H1 (cell line): ENCODE measurements around the gene ANKRD53. TPM values are rescaled to one million over a fixed set of nuclear protein-coding genes. Genes with fewer than 3 reads are reported as not detected.

ENCODE experiments used
- CTCF ChIA-PET: fragments of 300-600 bp; sonication (Branson Sonifier 250); formaldehyde crosslinking; loops from one replicate; lab custom pipeline; 2021; ENCODE audit not compliant: partially characterized antibody; lab: Charles Lee
- POLR2A ChIA-PET: fragments of 300-600 bp; sonication (Branson Sonifier 250); formaldehyde crosslinking; loops from one replicate; lab custom pipeline; 2021; ENCODE audit warnings: inconsistent platforms; ENCODE audit not compliant: partially characterized antibody; lab: Charles Lee
- DNase-seq, 2 experiments: peaks; one replicate each; pipeline versions ENCODE4 v3.0.0 to v3.0.0-alpha.2; 2010 to 2022; ENCODE audit warnings: low spot score in 2 of 2, low read depth in 1 of 2, mixed read lengths in 1 of 2
- FAIRE-seq: peaks from 2 replicates; lab custom pipeline; 2011; peaks lifted over from hg19 to GRCh38; lab: Jason Lieb, UNC
- H2AFZ ChIP-seq: 2 replicates; pipeline ENCODE4 v1.8.1; 2012; ENCODE audit warnings: low read length, inconsistent platforms
- H2AK5ac ChIP-seq: 2 replicates; pipeline ENCODE4 v1.6.1; 2013; ENCODE audit warnings: low read depth, low read length
- H2BK120ac ChIP-seq: replicated peaks from 2 replicates; pipeline ENCODE3; 2013; ENCODE audit warnings: low read depth, low read length, inconsistent platforms
- H2BK12ac ChIP-seq: 2 replicates; pipeline ENCODE4 v1.6.1; 2013; ENCODE audit warnings: low read depth, low read length
- H2BK15ac ChIP-seq: 2 replicates; pipeline ENCODE4 v1.6.1; 2013; ENCODE audit warnings: low read length
- H2BK20ac ChIP-seq: 2 replicates; pipeline ENCODE4 v1.6.1; 2013; ENCODE audit warnings: low read length
- H2BK5ac ChIP-seq: 2 replicates; pipeline ENCODE4 v1.6.1; 2013; ENCODE audit warnings: low read depth, low read length
- H3K14ac ChIP-seq: 2 replicates; pipeline ENCODE4 v1.6.1; 2013; ENCODE audit warnings: inconsistent platforms; ENCODE audit not compliant: insufficient read length
- H3K18ac ChIP-seq: 2 replicates; pipeline ENCODE4 v1.6.1; 2013; ENCODE audit warnings: low read length; ENCODE audit errors: extremely low read depth
- H3K23ac ChIP-seq: 2 replicates; pipeline ENCODE4 v1.6.1; 2013; ENCODE audit warnings: inconsistent platforms; ENCODE audit not compliant: insufficient read length
- H3K23me2 ChIP-seq: 2 replicates; pipeline ENCODE4 v1.6.1; 2013; ENCODE audit warnings: low read depth, low read length
- H3K27ac ChIP-seq: 2 replicates; pipeline ENCODE4 v1.6.1; 2011; ENCODE audit warnings: low read depth, low read length, inconsistent platforms
- H3K27me3 ChIP-seq, 4 experiments: replicated peaks in 1 of 4; 1 replicate in 1 of 4; 2 replicates in 3 of 4; pipeline versions ENCODE4 v1.6.1 to v1.8.1; 2011 to 2013; ENCODE audit warnings: low read length in 3 of 4, mild to moderate bottlenecking in 3 of 4, inconsistent platforms in 2 of 4, mixed read lengths in 2 of 4, moderate library complexity in 1 of 4; ENCODE audit not compliant: control insufficient read depth in 3 of 4, insufficient read depth in 3 of 4; ENCODE audit errors: extremely low read depth in 1 of 4
- H3K36me3 ChIP-seq, 4 experiments: 2 replicates each; pipeline versions ENCODE4 v1.6.1 to v1.8.1; 2011 to 2013; ENCODE audit warnings: mild to moderate bottlenecking in 4 of 4, low read length in 3 of 4, moderate library complexity in 2 of 4, control low read depth in 1 of 4, inconsistent platforms in 1 of 4; ENCODE audit not compliant: insufficient read depth in 4 of 4, control insufficient read depth in 2 of 4
- H3K4ac ChIP-seq: replicated peaks from 2 replicates; pipeline ENCODE3; 2013; ENCODE audit warnings: low read length, low read depth, mixed read lengths, inconsistent platforms; ENCODE audit not compliant: insufficient read length
- H3K4me1 ChIP-seq, 4 experiments: replicated peaks in 1 of 4; 1 replicate in 1 of 4; 2 replicates in 3 of 4; pipeline versions ENCODE4 v1.6.1 to v1.8.1; 2011 to 2013; ENCODE audit warnings: low read length in 3 of 4, inconsistent platforms in 2 of 4, mixed read lengths in 1 of 4; ENCODE audit not compliant: insufficient read depth in 4 of 4, control insufficient read depth in 3 of 4
- H3K4me2 ChIP-seq, 2 experiments: 2 replicates each; pipeline versions ENCODE4 v1.6.1 to v1.8.1; 2011 to 2013; ENCODE audit warnings: low read depth in 2 of 2, low read length in 2 of 2, control low read depth in 1 of 2, inconsistent platforms in 1 of 2, mild to moderate bottlenecking in 1 of 2; ENCODE audit not compliant: insufficient read depth in 1 of 2
- H3K4me3 ChIP-seq, 4 experiments: fragments of 200-600, 300-600 bp in 1 of 4; sonication (generic), shearing (Covaris generic), sonication (Bioruptor Twin) in 1 of 4; 2 replicates each; pipeline versions ENCODE4 v1.5.1 to v1.8.1; 2011 to 2016; ENCODE audit warnings: low read length in 4 of 4, low read depth in 3 of 4, control low read depth in 2 of 4, inconsistent platforms in 2 of 4, mild to moderate bottlenecking in 2 of 4, mixed read lengths in 1 of 4, moderate library complexity in 1 of 4; ENCODE audit not compliant: insufficient read depth in 2 of 4; ENCODE audit errors: extremely low read depth in 1 of 4
- H3K56ac ChIP-seq: replicated peaks from 2 replicates; pipeline ENCODE3; 2013; ENCODE audit warnings: low read depth, mild to moderate bottlenecking, mixed read lengths, low read length, inconsistent platforms; ENCODE audit not compliant: insufficient read length
- H3K79me1 ChIP-seq: 2 replicates; pipeline ENCODE4 v1.6.1; 2013; ENCODE audit warnings: low read depth, low read length, control low read depth
- H3K79me2 ChIP-seq, 2 experiments: 2 replicates each; pipeline versions ENCODE4 v1.6.1 to v1.8.1; 2012 to 2013; ENCODE audit warnings: low read length in 2 of 2, mild to moderate bottlenecking in 2 of 2, inconsistent platforms in 1 of 2; ENCODE audit not compliant: insufficient read depth in 2 of 2, control insufficient read depth in 1 of 2
- H3K9ac ChIP-seq, 4 experiments: replicated peaks in 1 of 4; 1 replicate in 1 of 4; 2 replicates in 3 of 4; pipeline versions ENCODE4 v1.6.1 to v1.8.1; 2011 to 2013; ENCODE audit warnings: low read depth in 3 of 4, low read length in 3 of 4, control low read depth in 2 of 4, mild to moderate bottlenecking in 2 of 4, moderate library complexity in 2 of 4, inconsistent platforms in 1 of 4; ENCODE audit errors: extremely low read depth in 1 of 4
- H3K9me3 ChIP-seq, 2 experiments: 2 replicates each; pipeline versions ENCODE4 v1.6.1 to v1.8.1; 2012 to 2013; ENCODE audit warnings: mild to moderate bottlenecking in 2 of 2, moderate library complexity in 2 of 2, control low read depth in 1 of 2, inconsistent platforms in 1 of 2, low read depth in 1 of 2, low read length in 1 of 2, mixed read lengths in 1 of 2; ENCODE audit not compliant: insufficient read depth in 2 of 2
- H4K20me1 ChIP-seq, 2 experiments: replicated peaks in 1 of 2; 2 replicates each; pipeline versions ENCODE3 to v1.8.1; 2011 to 2013; ENCODE audit warnings: inconsistent platforms in 2 of 2, low read length in 2 of 2, mild to moderate bottlenecking in 1 of 2; ENCODE audit not compliant: insufficient read depth in 2 of 2, control insufficient read depth in 1 of 2
- H4K5ac ChIP-seq: 2 replicates; pipeline ENCODE4 v1.6.1; 2013; ENCODE audit warnings: low read length, low read depth, mixed read lengths, inconsistent platforms; ENCODE audit not compliant: insufficient read length
- H4K8ac ChIP-seq: 2 replicates; pipeline ENCODE4 v1.8.0; 2013; ENCODE audit warnings: mild to moderate bottlenecking, moderate library complexity, low read length, inconsistent platforms; ENCODE audit not compliant: insufficient read depth; ENCODE audit errors: extremely low read depth
- H4K91ac ChIP-seq: replicated peaks from 2 replicates; pipeline ENCODE3; 2013; ENCODE audit warnings: low read length, mixed read lengths, inconsistent platforms; ENCODE audit not compliant: insufficient read length
- ASH2L ChIP-seq: fragments of 200-600, 300-600 bp; sonication (generic); IDR thresholded peaks from one replicate; pipeline ENCODE4 v1.7.1; 2017; ENCODE audit warnings: low read length
- EZH2 ChIP-seq: fragments of 200-600 bp; sonication (generic); IDR thresholded peaks from 2 replicates; pipeline ENCODE4 v1.7.1; 2012; ENCODE audit warnings: low read depth, mild to moderate bottlenecking, moderate library complexity, low read length, inconsistent platforms; ENCODE audit not compliant: severe bottlenecking
- HDAC2 ChIP-seq, 2 experiments: fragments of 300-600 bp in 1 of 2; sonication (generic) in 1 of 2; IDR thresholded peaks; 2 replicates each; pipeline ENCODE4 v1.6.1; 2011 to 2012; ENCODE audit warnings: low read depth in 2 of 2, low read length in 2 of 2, mild to moderate bottlenecking in 2 of 2, moderate library complexity in 2 of 2, borderline replicate concordance in 1 of 2, inconsistent platforms in 1 of 2
- SP2 ChIP-seq: IDR thresholded peaks from 2 replicates; pipeline ENCODE4 v1.6.1; 2012; ENCODE audit warnings: mild to moderate bottlenecking, low read length, inconsistent platforms
- WGBS, 2 experiments: shearing (Covaris generic) in 1 of 2; methylation state at CpG; one replicate each; pipeline versions ENCODE4 v1.1.6 to v1.1.7; 2013 to 2015; ENCODE audit warnings: low lambda C conversion rate in 2 of 2, mixed read lengths in 2 of 2, inconsistent platforms in 1 of 2, low coverage in 1 of 2, missing lambda C conversion rate in 1 of 2; ENCODE audit not compliant: insufficient replicate concordance in 2 of 2, insufficient coverage in 1 of 2, insufficient read length in 1 of 2; ENCODE audit errors: extremely low coverage in 1 of 2, missing lambda C conversion rate in 1 of 2; 5-methylcytosine and 5-hydroxymethylcytosine counted together
- polyA plus RNA-seq, 7 experiments: library from polyadenylated mRNA; depleted of rRNA in 3 of 7; stranded (reverse) in 5 of 7; unstranded in 2 of 7; fragments of >200 nt in 5 of 7; fragments of 200-250 nt in 2 of 7; gene quantifications; 1 replicate in 5 of 7; 2 replicates in 1 of 7; 4 replicates in 1 of 7; pipeline versions ENCODE4 v1.2.1 to v1.2.3, GENCODE V29; 2011 to 2013; ENCODE audit warnings: missing spikeins in 2 of 7, mixed read lengths in 2 of 7
- total RNA-seq: library from RNA; stranded (reverse); fragmentation: NEBNext Ultra II Directional; extraction: Animal tissue kit (Norgen Biotek cat#: 25700); gene quantifications from 2 replicates; pipeline ENCODE4 v1.2.1, GENCODE V29; 2021
- TF ChIP-seq, protein P1 (sequence below): IDR thresholded peaks from 2 replicates; pipeline ENCODE4 v1.6.1; 2012; ENCODE audit warnings: inconsistent platforms

ANKRD53 gene
- total and polyA plus RNA-seq, 2 of the 8 experiments (the other 6 are each of a cell fraction or from before 2014, with no cell fraction given): 0.39 to 0.70 TPM

- H3K36me3 ChIP-seq: no peaks in the 10 kb centered on the region
- peak overlapping the region; percentile 56 to 70; a peak in 3 of 4 replicates for H3K4me2 ChIP-seq
- H2AK5ac ChIP-seq: no peak overlapping the region
- 0 out of 2 replicates have a peak overlapping the region, but pooled peaks have one; percentile 68 for H2BK12ac ChIP-seq
- ChIA-PET POLR2A (interaction anchor here (0.8 to 2.2 kb wide), 3 partner anchors 10 to 26 kb away, joined by 3 to 8 read pairs (median 5); no protein-coding TSS in a partner anchor), CTCF (interaction anchor here (0.5 to 22.0 kb wide), 16 partner anchors 2 to 686 kb away, joined by 3 to 513 read pairs (median 4); partner anchors contain the start of genes ATP6V1B1 and FIGLA)
- peaks cover 3% of the 10 kb centered on the region; the same call in 1 of the 2 replicates for H3K23me2 ChIP-seq
- peaks cover 4 to 42% (median 31%) of the 10 kb centered on the region in 4 experiments for H3K27me3 ChIP-seq
- H3K4me1 ChIP-seq: peaks cover 7 to 48% (median 33%) of the 10 kb centered on the region in 4 experiments
- H2BK120ac ChIP-seq: no peak overlapping the region
- H3K79me2 ChIP-seq: no peaks in the 10 kb centered on the region
- H3K56ac ChIP-seq: no peak overlapping the region
- no peaks in the 10 kb centered on the region for H3K9me3 ChIP-seq
- H4K8ac ChIP-seq: no peak overlapping the region
- no peak overlapping the region for H3K27ac ChIP-seq
- no peak overlapping the region for H4K5ac ChIP-seq
- H2AFZ ChIP-seq: no peak overlapping the region
- H2BK5ac ChIP-seq: no peak overlapping the region
- H3K79me1 ChIP-seq: no peaks in the 10 kb centered on the region
- no peak overlapping the region for H3K4me3 ChIP-seq
- no peak overlapping the region for H3K14ac ChIP-seq
- H3K18ac ChIP-seq: peak overlapping the region; percentile 51
- FAIRE-seq (no peak), DNase-seq (peak in 1 of 2 experiments; percentile 51)
- WGBS, 2 experiments: 76% methylated on average over 7 of the region's 10 CpGs; no CpG with 5 or more reads in 1 of the 2 experiments
- TF ChIP-seq SP2 (no peak), EZH2 (no peak), ASH2L (no peak), HDAC2 (IDR thresholded peaks at IDR 0.05; ENCODE audit: borderline replicate concordance in 1 of 2, low read depth in 2 of 2, low read length in 2 of 2) (0 out of 4 replicates have a peak, but pooled peaks of 1 of the 2 experiments have one; percentile 1)
- TF ChIP-seq, protein P1, sequence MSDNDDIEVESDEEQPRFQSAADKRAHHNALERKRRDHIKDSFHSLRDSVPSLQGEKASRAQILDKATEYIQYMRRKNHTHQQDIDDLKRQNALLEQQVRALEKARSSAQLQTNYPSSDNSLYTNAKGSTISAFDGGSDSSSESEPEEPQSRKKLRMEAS: no peak
- H4K91ac ChIP-seq: peak overlapping the region; percentile 12
- peak overlapping the region; percentile 48; the same call in 1 of the 2 replicates for H2BK20ac ChIP-seq
- H4K20me1 ChIP-seq: peaks cover 0 to 1% of the 10 kb centered on the region in 2 experiments
- no peak overlapping the region for H3K23ac ChIP-seq
- H3K9ac ChIP-seq: no peak overlapping the region
- H2BK15ac ChIP-seq: no peak overlapping the region
- H3K4ac ChIP-seq: no peak overlapping the region
Measured at GRCh38 chr2:70937866-70938585, 40.4 kb upstream of the ANKRD53 start.
